ENCODE results near the gene KCNB1.

The KCNB1 gene

GRCh38 chr20:49319208-49319809 is 163.2 kb downstream of the KCNB1 start:
- Histone ChIP-seq H2AFZ (ENCODE audit: low read depth, low read length) (no peak overlapping the region), H3K79me2 (ENCODE audit: low read length) (no peaks in the 10 kb centered on the region), H4K20me1 (ENCODE audit: insufficient read depth, low read length) (no peaks in the 10 kb centered on the region), H3K9me3 (ENCODE audit: insufficient read depth, low read length) (no peaks in the 10 kb centered on the region), H3K4me3 (ENCODE audit: low read length) (no peak overlapping the region), H3K4me1 (ENCODE audit: low read length) (no peaks in the 10 kb centered on the region), H3K4me2 (ENCODE audit: low read length) (no peak overlapping the region), H3K27ac (ENCODE audit: low read length) (no peak overlapping the region), H3K36me3 (replicated peaks; ENCODE audit: low read depth, low read length) (no peaks in the 10 kb centered on the region), H3K9ac (ENCODE audit: low read length) (no peak overlapping the region), H3K27me3 (ENCODE audit: low read depth, low read length) (peaks cover 38% of the 10 kb centered on the region)
- TF ChIP-seq EZH2phosphoT487 (IDR thresholded peaks at IDR 0.05; ENCODE audit: low read depth) = no peak
- TF ChIP-seq CTCF (IDR thresholded peaks at IDR 0.05; ENCODE audit: low read depth, low read length) = no peak

- no peak overlapping the region for H2AFZ ChIP-seq (ENCODE audit: low read depth, low read length)
- H3K4me3 ChIP-seq (ENCODE audit: low read length) = no peak overlapping the region
- no peaks in the 10 kb centered on the region for H3K4me1 ChIP-seq (ENCODE audit: low read length)
- H3K9ac ChIP-seq (ENCODE audit: low read length) = no peak overlapping the region
- TF ChIP-seq EZH2phosphoT487 (IDR thresholded peaks at IDR 0.05; ENCODE audit: low read depth) (no peak), CTCF (IDR thresholded peaks at IDR 0.05; ENCODE audit: low read depth, low read length) (no peak)
- no peaks in the 10 kb centered on the region for H3K36me3 ChIP-seq (replicated peaks; ENCODE audit: low read depth, low read length)
- no peaks in the 10 kb centered on the region for H3K9me3 ChIP-seq (ENCODE audit: insufficient read depth, low read length)
- no peaks in the 10 kb centered on the region for H4K20me1 ChIP-seq (ENCODE audit: insufficient read depth, low read length)
- no peaks in the 10 kb centered on the region for H3K79me2 ChIP-seq (ENCODE audit: low read length)
- H3K27me3 ChIP-seq (ENCODE audit: low read depth, low read length) = peaks cover 38% of the 10 kb centered on the region
- no peak overlapping the region for H3K4me2 ChIP-seq (ENCODE audit: low read length)
- H3K27ac ChIP-seq (ENCODE audit: low read length) = no peak overlapping the region
These were observed 163.8 kb downstream of the KCNB1 start for GRCh38 chr20:49318430-49319207.

GRCh38 chr20:49318091-49318429 is 164.4 kb downstream of the KCNB1 start:
- no peak overlapping the region for H3K4me3 ChIP-seq (ENCODE audit: low read length)
- H3K27me3 ChIP-seq (ENCODE audit: low read depth, low read length) = peaks cover 40% of the 10 kb centered on the region
- no peaks in the 10 kb centered on the region for H3K36me3 ChIP-seq (replicated peaks; ENCODE audit: low read depth, low read length)
- no peak overlapping the region for H3K27ac ChIP-seq (ENCODE audit: low read length)
- H3K9me3 ChIP-seq (ENCODE audit: insufficient read depth, low read length) = no peaks in the 10 kb centered on the region
- no peak overlapping the region for H3K9ac ChIP-seq (ENCODE audit: low read length)
- H2AFZ ChIP-seq (ENCODE audit: low read depth, low read length) = no peak overlapping the region
- no peaks in the 10 kb centered on the region for H3K4me1 ChIP-seq (ENCODE audit: low read length)
- no peak overlapping the region for H3K4me2 ChIP-seq (ENCODE audit: low read length)
- TF ChIP-seq CTCF (IDR thresholded peaks at IDR 0.05; ENCODE audit: low read depth, low read length) (no peak), EZH2phosphoT487 (IDR thresholded peaks at IDR 0.05; ENCODE audit: low read depth) (no peak)
- H3K79me2 ChIP-seq (ENCODE audit: low read length) = no peaks in the 10 kb centered on the region
- no peaks in the 10 kb centered on the region for H4K20me1 ChIP-seq (ENCODE audit: insufficient read depth, low read length)

- no peak overlapping the region for H2AFZ ChIP-seq (ENCODE audit: low read depth, low read length)
- no peak overlapping the region for H3K4me3 ChIP-seq (ENCODE audit: low read length)
- no peaks in the 10 kb centered on the region for H3K4me1 ChIP-seq (ENCODE audit: low read length)
- H3K4me2 ChIP-seq (ENCODE audit: low read length) = no peak overlapping the region
- TF ChIP-seq CTCF (IDR thresholded peaks at IDR 0.05; ENCODE audit: low read depth, low read length) = no peak
- TF ChIP-seq EZH2phosphoT487 (IDR thresholded peaks at IDR 0.05; ENCODE audit: low read depth) = no peak
- no peak overlapping the region for H3K27ac ChIP-seq (ENCODE audit: low read length)
- H3K79me2 ChIP-seq (ENCODE audit: low read length) = no peaks in the 10 kb centered on the region
- peaks cover 39% of the 10 kb centered on the region for H3K27me3 ChIP-seq (ENCODE audit: low read depth, low read length)
- no peaks in the 10 kb centered on the region for H4K20me1 ChIP-seq (ENCODE audit: insufficient read depth, low read length)
- H3K9me3 ChIP-seq (ENCODE audit: insufficient read depth, low read length) = no peaks in the 10 kb centered on the region
- H3K36me3 ChIP-seq (replicated peaks; ENCODE audit: low read depth, low read length) = no peaks in the 10 kb centered on the region
- H3K9ac ChIP-seq (ENCODE audit: low read length) = no peak overlapping the region
These were observed 165.8 kb downstream of the KCNB1 start for GRCh38 chr20:49316704-49317103.

All from OCI-LY3 (cell line).